PFSK-1 (cell line): ENCODE results near the gene ENTPD7.

ENCODE experiments used
- FOXP2 ChIP-seq: optimal IDR thresholded peaks from 2 replicates; pipeline ENCODE3; 2011; ENCODE audit warnings: borderline replicate concordance, control low read depth, inconsistent platforms; ENCODE audit not compliant: insufficient read depth; ENCODE audit errors: extremely low read length, extremely low read depth
- POLR2AphosphoS5 ChIP-seq: IDR thresholded peaks from 2 replicates; pipeline ENCODE4 v1.6.1; 2012; ENCODE audit warnings: low read depth, mild to moderate bottlenecking, control low read depth, low read length, moderate library complexity
- REST ChIP-seq, 2 experiments: IDR thresholded peaks; 2 replicates each; pipeline versions ENCODE4 v1.6.1 to v1.8.0; 2011 to 2012; ENCODE audit warnings: low read depth in 2 of 2, low read length in 2 of 2, control low read depth in 1 of 2, inconsistent platforms in 1 of 2, mild to moderate bottlenecking in 1 of 2, moderate library complexity in 1 of 2; ENCODE audit not compliant: insufficient read depth in 1 of 2
- SIN3A ChIP-seq: IDR thresholded peaks from 2 replicates; pipeline ENCODE4 v1.6.1; 2012; ENCODE audit warnings: mild to moderate bottlenecking, low read length, moderate library complexity, borderline replicate concordance; ENCODE audit not compliant: insufficient read depth
- TAF1 ChIP-seq: IDR thresholded peaks from 2 replicates; pipeline ENCODE4 v1.6.1; 2012; ENCODE audit warnings: low read length, control low read depth, borderline replicate concordance; ENCODE audit not compliant: insufficient read depth

GRCh38 chr10:99676895-99677294, 17.6 kb downstream of the ENTPD7 start:
- TF ChIP-seq POLR2AphosphoS5, result no peak
- no peak for TF ChIP-seq SIN3A
- TF ChIP-seq TAF1, result no peak
- TF ChIP-seq REST (IDR thresholded peaks at IDR 0.05; ENCODE audit: insufficient read depth in 1 of 2, low read depth in 2 of 2, low read length in 2 of 2), result no peak
- TF ChIP-seq FOXP2, result no peak
